Spleen (tissue), 11 donors: ENCODE data around the gene ATP5F1E. TPM values are rescaled to one million over a fixed set of nuclear protein-coding genes. Genes with fewer than 3 reads are reported as not detected.

ENCODE experiments used
- DNase-seq: peaks from one replicate; pipeline ENCODE4 v3.0.0-alpha.2; 2020
- H3K27ac ChIP-seq, 8 donors: fragments of 200-600 bp; sonication (generic) in 7 of 8; 1 replicate in 4 of 8; 2 replicates in 4 of 8; pipeline versions ENCODE4 v1.5.0 to v1.8.0; 2016 to 2021; ENCODE audit warnings: inconsistent platforms in 4 of 8, mild to moderate bottlenecking in 4 of 8, moderate library complexity in 1 of 8
- H3K27me3 ChIP-seq, 7 donors: fragments of 200-600 bp; sonication (generic) in 6 of 7; replicated peaks in 1 of 7; 1 replicate in 4 of 7; 2 replicates in 3 of 7; pipeline versions ENCODE4 v1.5.0 to v1.8.0; 2016 to 2021; ENCODE audit warnings: inconsistent platforms in 3 of 7, mild to moderate bottlenecking in 1 of 7
- H3K36me3 ChIP-seq, 6 donors: fragments of 200-600 bp; sonication (generic) in 5 of 6; 1 replicate in 4 of 6; 2 replicates in 2 of 6; pipeline versions ENCODE4 v1.5.0 to v1.8.0; 2016 to 2021; ENCODE audit warnings: inconsistent platforms in 2 of 6
- H3K4me1 ChIP-seq, 6 donors: fragments of 200-600 bp; sonication (generic) in 5 of 6; 1 replicate in 3 of 6; 2 replicates in 3 of 6; pipeline versions ENCODE4 v1.5.0 to v1.8.0; 2016 to 2021; ENCODE audit warnings: inconsistent platforms in 3 of 6
- H3K4me3 ChIP-seq, 8 donors: fragments of 200-600 bp; sonication (generic) in 7 of 8; 1 replicate in 4 of 8; 2 replicates in 4 of 8; pipeline versions ENCODE4 v1.5.0 to v1.8.0; 2016 to 2021; ENCODE audit warnings: inconsistent platforms in 4 of 8, mild to moderate bottlenecking in 4 of 8, moderate library complexity in 2 of 8
- H3K9me3 ChIP-seq, 8 donors: fragments of 200-600 bp; sonication (generic) in 7 of 8; 1 replicate in 4 of 8; 2 replicates in 4 of 8; pipeline versions ENCODE4 v1.5.0 to v1.8.0; 2016 to 2021; ENCODE audit warnings: inconsistent platforms in 4 of 8
- POLR2A ChIP-seq, 3 donors: fragments of 450-650 bp; IDR thresholded peaks; one replicate each; pipeline ENCODE4 v1.5.1; 2017; ENCODE audit warnings: antibody characterized with exemption in 3 of 3, mild to moderate bottlenecking in 1 of 3
- POLR2AphosphoS5 ChIP-seq, 3 donors: sonication (generic); formaldehyde crosslinking; IDR thresholded peaks; one replicate each; pipeline ENCODE4 v1.5.1; 2017; ENCODE audit warnings: antibody characterized with exemption in 3 of 3
- WGBS, 5 donors: extraction: QIAGEN DNeasy Blood & Tissue Kit in 3 of 5; methylation state at CpG; one replicate each; pipeline versions ENCODE4 v1.1.5 to v1.1.7; 2013 to 2018; 5-methylcytosine and 5-hydroxymethylcytosine counted together
- intact Hi-C: fragments of 100-400 bp; cut with DNase I; formaldehyde crosslinking; loops from one replicate; pipeline ENCODE4 v1.15.0; 2023; ENCODE audit warnings: low total_unique reads
- polyA plus RNA-seq, 3 donors: library from polyadenylated mRNA; stranded (reverse); fragments of 200-250 nt; gene quantifications; one replicate each; pipeline ENCODE4 v1.2.1, GENCODE V29; 2013
- total RNA-seq, 7 donors: library from RNA; depleted of rRNA in 3 of 7; stranded (reverse); fragments of >200 nt in 3 of 7; fragmentation: NEBNext Ultra II Directional in 4 of 7; extraction: Animal tissue kit (Norgen Biotek cat#: 25700) in 4 of 7; gene quantifications; one replicate each; pipeline versions ENCODE4 v1.1.0 to v1.2.1, GENCODE V29; 2016 to 2021
- TF ChIP-seq, protein P1 (sequence below), 11 experiments: fragments of 200-600 bp in 7 of 11; fragments of 450-650 bp in 4 of 11; sonication (generic) in 4 of 11; IDR thresholded peaks in 8 of 11; conservative IDR thresholded peaks in 3 of 11; 1 replicate in 7 of 11; 2 replicates in 4 of 11; pipeline versions ENCODE4 v1.4.0 to v1.8.0; 2016 to 2021; ENCODE audit warnings: antibody characterized with exemption in 11 of 11, inconsistent platforms in 4 of 11, mild to moderate bottlenecking in 1 of 11
- donor health status: healthy with polysubstance abuse.
- donor health status: DM: no; HTN: no; CAD: no; lungs with moderate emphysema.
- donor health status: DM: no; HTN: no; CAD: no.
- donor health status: Bipolar disorder and iron deficiency.
- donor health status: healthy.
- donor health status: DM: no; HTN: no; CAD: no.
- donor health status: DM: yes; HTN: yes; CAD: no.

The ATP5F1E gene
- total and polyA plus RNA-seq, 10 donors = 24.2 to 71.1 (median 64.9) TPM

DNA sequence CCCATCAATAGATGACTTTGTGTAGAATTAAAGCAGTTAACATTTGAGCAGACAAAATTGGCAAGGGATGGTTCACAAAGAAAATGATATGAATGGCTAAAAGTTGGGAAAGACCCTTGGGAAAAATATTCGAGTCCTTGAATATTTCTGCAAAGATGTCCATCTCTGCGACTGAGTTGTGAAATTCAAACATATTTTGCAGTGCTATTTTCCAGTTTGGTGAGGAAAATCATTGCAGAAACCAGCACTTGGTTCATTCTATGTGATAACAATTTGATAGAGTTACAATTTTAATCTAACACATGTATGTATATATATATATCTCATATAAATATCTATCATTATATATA is 16.5 kb upstream of the ATP5F1E start:
- peak overlapping the region in 1 of 8 donors; percentile 48 for H3K27ac ChIP-seq

DNA sequence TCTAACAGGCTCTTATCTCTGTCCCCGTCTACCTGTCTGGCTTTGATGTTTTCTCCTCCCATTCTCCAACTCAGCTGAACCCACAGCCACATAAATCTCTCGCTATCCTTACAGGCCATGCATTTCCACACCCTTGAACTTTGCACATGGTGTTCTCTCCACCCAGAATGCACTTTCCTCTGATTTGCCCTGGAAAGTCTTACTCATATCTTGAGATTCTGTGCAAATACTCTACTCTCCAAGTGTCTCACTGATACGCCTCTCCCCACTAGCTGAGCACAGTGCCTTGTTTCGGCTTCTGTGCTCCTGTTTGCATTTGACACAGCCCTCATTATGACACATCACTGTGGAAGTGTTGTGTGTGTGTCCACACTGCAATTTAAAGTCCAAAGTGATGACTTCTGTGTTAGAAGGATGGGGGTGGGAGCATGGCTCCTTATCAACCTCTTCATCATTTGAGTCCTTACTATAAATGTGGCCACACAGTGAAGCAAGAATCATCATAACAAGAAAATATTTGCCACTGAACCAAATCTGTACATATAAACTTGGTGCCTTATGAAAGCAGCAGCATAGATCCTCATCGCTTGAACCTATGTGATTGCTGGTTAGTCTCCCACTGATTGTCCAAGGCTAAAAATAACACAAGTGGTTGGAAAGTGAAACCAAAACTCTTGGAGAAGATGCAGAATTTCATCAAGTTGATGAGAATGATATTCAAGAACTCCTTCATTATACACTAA is 16.0 kb upstream of the ATP5F1E start:
- no peak for DNase-seq
- Histone ChIP-seq H3K27me3 (peaks cover 0 to 7% (median 0%) of the 10 kb centered on the region in 7 donors), H3K9me3 (no peaks in the 10 kb centered on the region), H3K36me3 (no peaks in the 10 kb centered on the region), H3K4me3 (no peak overlapping the region), H3K4me1 (peaks cover 0 to 18% (median 14%) of the 10 kb centered on the region in 6 donors), H3K27ac (peak overlapping the region in 5 of 8 donors; percentile 22 to 48 (median 28))
- intact Hi-C loops = loop anchor here (10.0 kb wide), 1 partner anchor 163 kb away; no protein-coding TSS in a partner anchor
- WGBS, 5 donors = 77 to 85% (median 81%) methylated on average over 5 of the region's 5 CpGs
- no peak for TF ChIP-seq POLR2AphosphoS5 (IDR thresholded peaks at IDR 0.05)
- TF ChIP-seq POLR2A (IDR thresholded peaks at IDR 0.05) = no peak
- TF ChIP-seq, protein P1, sequence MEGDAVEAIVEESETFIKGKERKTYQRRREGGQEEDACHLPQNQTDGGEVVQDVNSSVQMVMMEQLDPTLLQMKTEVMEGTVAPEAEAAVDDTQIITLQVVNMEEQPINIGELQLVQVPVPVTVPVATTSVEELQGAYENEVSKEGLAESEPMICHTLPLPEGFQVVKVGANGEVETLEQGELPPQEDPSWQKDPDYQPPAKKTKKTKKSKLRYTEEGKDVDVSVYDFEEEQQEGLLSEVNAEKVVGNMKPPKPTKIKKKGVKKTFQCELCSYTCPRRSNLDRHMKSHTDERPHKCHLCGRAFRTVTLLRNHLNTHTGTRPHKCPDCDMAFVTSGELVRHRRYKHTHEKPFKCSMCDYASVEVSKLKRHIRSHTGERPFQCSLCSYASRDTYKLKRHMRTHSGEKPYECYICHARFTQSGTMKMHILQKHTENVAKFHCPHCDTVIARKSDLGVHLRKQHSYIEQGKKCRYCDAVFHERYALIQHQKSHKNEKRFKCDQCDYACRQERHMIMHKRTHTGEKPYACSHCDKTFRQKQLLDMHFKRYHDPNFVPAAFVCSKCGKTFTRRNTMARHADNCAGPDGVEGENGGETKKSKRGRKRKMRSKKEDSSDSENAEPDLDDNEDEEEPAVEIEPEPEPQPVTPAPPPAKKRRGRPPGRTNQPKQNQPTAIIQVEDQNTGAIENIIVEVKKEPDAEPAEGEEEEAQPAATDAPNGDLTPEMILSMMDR (IDR thresholded peaks at IDR 0.05 in 8 of 11, conservative IDR thresholded peaks at IDR 0.05 in 3 of 11) = no peak

More for the DNA sequence above, 16.5 kb upstream of the ATP5F1E start:
- WGBS, 5 donors = 68 to 83% (median 82%) methylated on average over 2 of the region's 2 CpGs
- Histone ChIP-seq H3K4me1 (peaks cover 0 to 13% (median 8%) of the 10 kb centered on the region in 6 donors), H3K9me3 (no peaks in the 10 kb centered on the region), H3K4me3 (no peak overlapping the region), H3K36me3 (no peaks in the 10 kb centered on the region), H3K27me3 (peaks cover 0 to 7% (median 0%) of the 10 kb centered on the region in 7 donors)
- no peak for TF ChIP-seq POLR2AphosphoS5 (IDR thresholded peaks at IDR 0.05)
- TF ChIP-seq POLR2A (IDR thresholded peaks at IDR 0.05) = no peak
- TF ChIP-seq, protein P1 (IDR thresholded peaks at IDR 0.05 in 8 of 11, conservative IDR thresholded peaks at IDR 0.05 in 3 of 11) = no peak
- no peak for DNase-seq
- intact Hi-C loops = loop anchor here (10.0 kb wide), 1 partner anchor 164 kb away; no protein-coding TSS in a partner anchor

DNA sequence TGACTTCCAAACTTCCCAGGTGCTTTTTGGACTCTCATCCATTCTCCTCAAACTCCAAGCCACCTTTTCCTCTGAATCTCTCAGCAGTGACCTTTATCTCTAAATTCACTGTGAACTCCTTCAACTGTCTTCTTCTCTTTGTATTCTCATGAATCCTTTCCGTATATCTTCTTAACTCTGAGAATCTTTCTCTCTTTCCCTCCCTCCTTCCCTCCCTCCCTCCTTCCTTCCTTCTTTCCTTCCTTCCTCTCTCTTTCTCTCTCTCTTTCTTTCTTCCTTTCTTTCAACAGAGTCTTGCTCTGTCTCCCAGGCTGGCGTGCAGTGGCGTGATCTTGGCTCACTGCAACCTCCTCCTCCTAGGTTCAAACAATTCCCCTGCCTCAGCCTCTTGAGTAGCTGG is 14.7 kb upstream of the ATP5F1E start:
- intact Hi-C loops = loop anchor here (10.0 kb wide), 1 partner anchor 162 kb away; no protein-coding TSS in a partner anchor
- Histone ChIP-seq H3K27ac (no peak overlapping the region), H3K36me3 (no peaks in the 10 kb centered on the region), H3K4me1 (peaks cover 1 to 29% (median 18%) of the 10 kb centered on the region in 6 donors), H3K9me3 (no peaks in the 10 kb centered on the region), H3K27me3 (peaks cover 0 to 7% (median 0%) of the 10 kb centered on the region in 7 donors), H3K4me3 (no peak overlapping the region)
- WGBS, 5 donors = 89 to 97% (median 93%) methylated on average over 3 of the region's 3 CpGs
- DNase-seq = no peak
- TF ChIP-seq POLR2AphosphoS5 (IDR thresholded peaks at IDR 0.05) (no peak), POLR2A (IDR thresholded peaks at IDR 0.05) (no peak)
- TF ChIP-seq, protein P1 (IDR thresholded peaks at IDR 0.05 in 8 of 11, conservative IDR thresholded peaks at IDR 0.05 in 3 of 11) = no peak

DNA sequence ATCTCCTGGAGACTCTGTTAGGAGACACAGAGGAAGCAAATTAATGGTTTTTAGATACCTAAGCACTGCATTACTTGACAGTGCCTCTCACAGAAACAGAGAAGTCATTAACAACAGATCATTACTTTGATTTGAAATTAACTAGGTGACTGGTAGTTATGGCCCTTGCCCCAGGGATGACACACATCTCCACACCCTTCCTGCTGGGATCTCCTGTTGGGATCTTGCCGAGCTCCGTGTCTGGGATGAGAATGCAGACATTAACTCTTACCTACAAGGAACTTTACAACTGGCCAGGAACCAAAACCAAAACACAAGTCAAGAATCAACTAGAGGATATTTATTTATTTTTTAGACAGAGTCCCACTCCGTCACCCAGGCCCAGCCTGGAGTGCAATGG is 12.7 kb upstream of the ATP5F1E start:
- WGBS, 5 donors = 83 to 92% (median 90%) methylated on average over 3 of the region's 3 CpGs
- TF ChIP-seq POLR2AphosphoS5 (IDR thresholded peaks at IDR 0.05) (no peak), POLR2A (IDR thresholded peaks at IDR 0.05) (no peak)
- TF ChIP-seq, protein P1 (IDR thresholded peaks at IDR 0.05 in 8 of 11, conservative IDR thresholded peaks at IDR 0.05 in 3 of 11) = no peak

More for the DNA sequence above, 12.7 kb upstream of the ATP5F1E start:
- H3K9me3 ChIP-seq = no peaks in the 10 kb centered on the region
- peaks cover 19 to 49% (median 39%) of the 10 kb centered on the region in 6 donors for H3K4me1 ChIP-seq
- H3K27me3 ChIP-seq = no peaks in the 10 kb centered on the region
- DNase-seq = no peak
- intact Hi-C loops = loop anchor here (10.0 kb wide), 1 partner anchor 160 kb away; no protein-coding TSS in a partner anchor
- H3K4me3 ChIP-seq = no peak overlapping the region
- H3K27ac ChIP-seq = peak overlapping the region in 1 of 8 donors; percentile 94
- peaks cover 0 to 12% (median 0%) of the 10 kb centered on the region in 6 donors for H3K36me3 ChIP-seq
